ENCODE measurements around the gene RPS6KB2. TPM values are rescaled to one million over a fixed set of nuclear protein-coding genes. Genes with fewer than 3 reads are reported as not detected.

RPS6KB2 gene
- total and polyA plus RNA-seq, 4 donors, result 30.8 to 84.8 (median 37.9) TPM

- H3K36me3 ChIP-seq (ENCODE audit: control insufficient read depth in 1 of 2, insufficient read depth in 2 of 2, low read length in 1 of 2), result no peaks in the 10 kb centered on the region
- DNase-seq, result peak in 1 of 2 donors; percentile 69
- no peak overlapping the region for H3K27ac ChIP-seq (ENCODE audit: low read depth in 1 of 2, low read length in 2 of 2)
- H3K4me3 ChIP-seq (ENCODE audit: low read length in 2 of 2), result no peak overlapping the region
- H3K27me3 ChIP-seq (ENCODE audit: control insufficient read depth in 1 of 2, insufficient read depth in 2 of 2, low read length in 1 of 2), result no peaks in the 10 kb centered on the region
- ATAC-seq (ENCODE audit: low FRiP score), result no peak
- WGBS, 2 donors, result 40 to 46% methylated on average over 12 of the region's 12 CpGs
- intact Hi-C loops (cut with DNase I), result no loop called here
- no peaks in the 10 kb centered on the region for H3K4me1 ChIP-seq (ENCODE audit: control insufficient read depth in 1 of 2, insufficient read depth in 2 of 2, low read length in 2 of 2)
- no peaks in the 10 kb centered on the region for H3K9me3 ChIP-seq (ENCODE audit: control insufficient read depth, low read length)
Measured at GRCh38 chr11:67406969-67407687, 21.2 kb upstream of the RPS6KB2 start.

- H3K36me3 ChIP-seq (ENCODE audit: control insufficient read depth in 1 of 2, insufficient read depth in 2 of 2, low read length in 1 of 2), result no peaks in the 10 kb centered on the region
- H3K4me3 ChIP-seq (ENCODE audit: low read length in 2 of 2), result no peak overlapping the region
- H3K4me1 ChIP-seq (ENCODE audit: control insufficient read depth in 1 of 2, insufficient read depth in 2 of 2, low read length in 2 of 2), result no peaks in the 10 kb centered on the region
- no peaks in the 10 kb centered on the region for H3K27me3 ChIP-seq (ENCODE audit: control insufficient read depth in 1 of 2, insufficient read depth in 2 of 2, low read length in 1 of 2)
- WGBS, 2 donors, result 58 to 62% methylated on average over 12 of the region's 12 CpGs
- ATAC-seq (ENCODE audit: low FRiP score), result no peak
- intact Hi-C loops (cut with DNase I), result no loop called here
- no peaks in the 10 kb centered on the region for H3K9me3 ChIP-seq (ENCODE audit: control insufficient read depth, low read length)
- no peak overlapping the region for H3K27ac ChIP-seq (ENCODE audit: low read depth in 1 of 2, low read length in 2 of 2)
- DNase-seq, result no peak
Measured at GRCh38 chr11:67407688-67408163, 20.6 kb upstream of the RPS6KB2 start.

- H3K9me3 ChIP-seq (ENCODE audit: control insufficient read depth, low read length), result no peaks in the 10 kb centered on the region
- no peak overlapping the region for H3K27ac ChIP-seq (ENCODE audit: low read depth in 1 of 2, low read length in 2 of 2)
- ATAC-seq (ENCODE audit: low FRiP score), result no peak
- 78% methylated on average over 18 of the region's 18 CpGs for WGBS, 2 donors
- intact Hi-C loops (cut with DNase I), result no loop called here
- H3K27me3 ChIP-seq (ENCODE audit: control insufficient read depth in 1 of 2, insufficient read depth in 2 of 2, low read length in 1 of 2), result no peaks in the 10 kb centered on the region
- no peak overlapping the region for H3K4me3 ChIP-seq (ENCODE audit: low read length in 2 of 2)
- H3K36me3 ChIP-seq (ENCODE audit: control insufficient read depth in 1 of 2, insufficient read depth in 2 of 2, low read length in 1 of 2), result no peaks in the 10 kb centered on the region
- no peaks in the 10 kb centered on the region for H3K4me1 ChIP-seq (ENCODE audit: control insufficient read depth in 1 of 2, insufficient read depth in 2 of 2, low read length in 2 of 2)
- peak in 1 of 2 donors; percentile 64 for DNase-seq
Measured at GRCh38 chr11:67408437-67409200, 19.7 kb upstream of the RPS6KB2 start.

DNA sequence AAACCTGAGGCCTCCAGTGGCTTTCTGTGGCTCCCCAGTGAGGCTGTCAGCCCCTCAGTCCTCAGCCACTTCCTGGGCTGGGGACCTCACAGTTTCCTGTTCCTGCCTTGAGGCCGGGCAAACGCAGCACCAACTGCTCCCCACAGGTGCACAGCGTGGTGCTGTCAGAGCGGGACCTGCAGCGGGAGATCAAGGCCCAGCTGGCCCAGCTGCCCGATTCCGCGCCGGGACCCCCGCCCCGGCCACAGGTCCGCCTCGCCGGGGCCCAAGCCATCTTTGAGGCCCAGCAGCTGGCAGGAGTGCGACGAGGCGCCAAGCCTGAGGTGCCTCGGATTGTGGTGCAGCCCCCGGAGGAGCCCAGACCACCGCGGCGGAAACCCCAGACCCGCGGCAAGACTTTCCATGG lies 19.0 kb upstream of the RPS6KB2 start:
- Histone ChIP-seq H3K4me1 (ENCODE audit: control insufficient read depth in 1 of 2, insufficient read depth in 2 of 2, low read length in 2 of 2) (no peaks in the 10 kb centered on the region), H3K27ac (ENCODE audit: low read depth in 1 of 2, low read length in 2 of 2) (no peak overlapping the region), H3K27me3 (ENCODE audit: control insufficient read depth in 1 of 2, insufficient read depth in 2 of 2, low read length in 1 of 2) (no peaks in the 10 kb centered on the region), H3K9me3 (ENCODE audit: control insufficient read depth, low read length) (no peaks in the 10 kb centered on the region), H3K36me3 (ENCODE audit: control insufficient read depth in 1 of 2, insufficient read depth in 2 of 2, low read length in 1 of 2) (no peaks in the 10 kb centered on the region), H3K4me3 (ENCODE audit: low read length in 2 of 2) (no peak overlapping the region)
- WGBS, 2 donors, result 65 to 66% methylated on average over 24 of the region's 24 CpGs
- ATAC-seq (ENCODE audit: low FRiP score) (no peak), DNase-seq (peak in 1 of 2 donors; percentile 68)
- intact Hi-C loops (cut with DNase I), result no loop called here

- no peaks in the 10 kb centered on the region for H3K27me3 ChIP-seq (ENCODE audit: control insufficient read depth in 1 of 2, insufficient read depth in 2 of 2, low read length in 1 of 2)
- no peak overlapping the region for H3K27ac ChIP-seq (ENCODE audit: low read depth in 1 of 2, low read length in 2 of 2)
- WGBS, 2 donors, result 8 to 12% methylated on average over 12 to 13 of the region's 13 CpGs
- DNase-seq, result peak in 1 of 2 donors; percentile 67
- no peaks in the 10 kb centered on the region for H3K36me3 ChIP-seq (ENCODE audit: control insufficient read depth in 1 of 2, insufficient read depth in 2 of 2, low read length in 1 of 2)
- no peaks in the 10 kb centered on the region for H3K9me3 ChIP-seq (ENCODE audit: control insufficient read depth, low read length)
- no peaks in the 10 kb centered on the region for H3K4me1 ChIP-seq (ENCODE audit: control insufficient read depth in 1 of 2, insufficient read depth in 2 of 2, low read length in 2 of 2)
- intact Hi-C loops (cut with DNase I), result no loop called here
- H3K4me3 ChIP-seq (ENCODE audit: low read length in 2 of 2), result no peak overlapping the region
- ATAC-seq (ENCODE audit: low FRiP score), result no peak
Measured at GRCh38 chr11:67409781-67410368, 18.4 kb upstream of the RPS6KB2 start.

- H3K4me1 ChIP-seq (ENCODE audit: control insufficient read depth in 1 of 2, insufficient read depth in 2 of 2, low read length in 2 of 2), result no peaks in the 10 kb centered on the region
- no peaks in the 10 kb centered on the region for H3K9me3 ChIP-seq (ENCODE audit: control insufficient read depth, low read length)
- no peaks in the 10 kb centered on the region for H3K36me3 ChIP-seq (ENCODE audit: control insufficient read depth in 1 of 2, insufficient read depth in 2 of 2, low read length in 1 of 2)
- 56 to 67% methylated on average over 15 of the region's 15 CpGs for WGBS, 2 donors
- DNase-seq (no peak), ATAC-seq (ENCODE audit: low FRiP score) (no peak)
- H3K4me3 ChIP-seq (ENCODE audit: low read length in 2 of 2), result no peak overlapping the region
- intact Hi-C loops (cut with DNase I), result no loop called here
- H3K27ac ChIP-seq (ENCODE audit: low read depth in 1 of 2, low read length in 2 of 2), result no peak overlapping the region
- H3K27me3 ChIP-seq (ENCODE audit: control insufficient read depth in 1 of 2, insufficient read depth in 2 of 2, low read length in 1 of 2), result no peaks in the 10 kb centered on the region
Measured at GRCh38 chr11:67410369-67410831, 17.9 kb upstream of the RPS6KB2 start.

DNA sequence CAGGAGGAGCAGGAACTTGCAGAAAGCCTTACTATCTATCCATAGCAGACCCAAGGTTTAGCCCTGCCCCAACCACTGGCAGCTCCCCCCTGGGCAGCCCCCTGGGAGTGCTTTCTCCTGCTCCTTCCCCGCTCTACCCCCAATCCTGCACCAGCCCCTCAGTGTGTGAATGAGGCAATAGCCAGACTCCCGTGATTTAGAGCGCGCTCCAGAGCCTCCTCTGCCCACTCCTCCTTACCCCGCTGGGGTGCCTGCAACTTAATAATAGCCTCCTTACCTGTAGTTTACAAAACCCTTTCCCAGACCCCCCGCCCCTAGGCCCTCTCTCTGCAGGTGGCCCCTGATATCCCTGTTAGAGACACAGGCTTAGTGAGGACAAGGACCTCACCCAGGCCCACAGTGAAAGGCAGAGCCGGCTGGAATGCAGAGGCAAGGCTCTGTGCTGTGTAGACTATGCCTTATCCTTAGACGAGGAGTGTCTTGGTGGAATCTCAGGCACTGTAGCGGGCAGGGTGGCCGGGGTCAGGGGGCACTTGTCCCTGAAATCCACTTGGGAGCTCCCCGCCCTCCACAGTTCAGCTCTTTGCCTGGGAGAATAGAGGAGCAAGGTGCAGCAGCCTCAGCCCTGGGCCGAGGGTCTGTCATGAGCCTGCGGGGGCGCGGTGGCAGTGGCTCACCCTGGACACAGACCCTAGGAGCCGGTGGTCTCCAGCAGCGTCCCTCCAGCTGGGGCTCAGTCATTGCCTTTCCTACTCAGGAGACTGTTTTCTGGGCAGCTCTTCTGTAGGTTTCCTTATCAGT lies 17.1 kb upstream of the RPS6KB2 start:
- H3K27ac ChIP-seq (ENCODE audit: low read depth in 1 of 2, low read length in 2 of 2), result no peak overlapping the region
- DNase-seq (no peak), ATAC-seq (ENCODE audit: low FRiP score) (no peak)
- no peaks in the 10 kb centered on the region for H3K4me1 ChIP-seq (ENCODE audit: control insufficient read depth in 1 of 2, insufficient read depth in 2 of 2, low read length in 2 of 2)
- no peaks in the 10 kb centered on the region for H3K27me3 ChIP-seq (ENCODE audit: control insufficient read depth in 1 of 2, insufficient read depth in 2 of 2, low read length in 1 of 2)
- H3K9me3 ChIP-seq (ENCODE audit: control insufficient read depth, low read length), result no peaks in the 10 kb centered on the region
- no peaks in the 10 kb centered on the region for H3K36me3 ChIP-seq (ENCODE audit: control insufficient read depth in 1 of 2, insufficient read depth in 2 of 2, low read length in 1 of 2)
- H3K4me3 ChIP-seq (ENCODE audit: low read length in 2 of 2), result no peak overlapping the region
- intact Hi-C loops (cut with DNase I), result no loop called here
- WGBS, 2 donors, result 69 to 73% methylated on average over 17 of the region's 17 CpGs

DNA sequence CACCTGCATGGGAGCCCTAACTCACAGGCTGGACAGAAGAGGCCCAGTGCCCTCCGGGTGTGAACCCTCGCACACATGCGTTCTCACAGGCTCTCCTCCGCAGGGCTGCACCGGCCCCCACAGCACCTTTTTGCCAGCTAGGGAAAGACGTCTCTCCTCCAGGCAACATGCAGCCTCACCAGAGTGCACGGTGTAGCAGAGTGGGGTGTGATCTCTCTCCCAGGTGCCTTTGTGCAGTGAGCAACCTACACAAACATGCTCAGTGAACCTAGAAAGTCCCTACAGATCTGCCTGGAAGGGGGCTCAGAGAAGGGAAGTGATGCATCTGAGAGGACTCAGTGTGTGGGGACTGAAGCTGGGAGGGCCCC lies 16.5 kb upstream of the RPS6KB2 start:
- ATAC-seq (ENCODE audit: low FRiP score) (no peak), DNase-seq (no peak)
- no peaks in the 10 kb centered on the region for H3K36me3 ChIP-seq (ENCODE audit: control insufficient read depth in 1 of 2, insufficient read depth in 2 of 2, low read length in 1 of 2)
- H3K4me3 ChIP-seq (ENCODE audit: low read length in 2 of 2), result no peak overlapping the region
- no peak overlapping the region for H3K27ac ChIP-seq (ENCODE audit: low read depth in 1 of 2, low read length in 2 of 2)
- no peaks in the 10 kb centered on the region for H3K9me3 ChIP-seq (ENCODE audit: control insufficient read depth, low read length)
- 58 to 65% methylated on average over 7 of the region's 7 CpGs for WGBS, 2 donors
- intact Hi-C loops (cut with DNase I), result no loop called here
- H3K4me1 ChIP-seq (ENCODE audit: control insufficient read depth in 1 of 2, insufficient read depth in 2 of 2, low read length in 2 of 2), result no peaks in the 10 kb centered on the region
- H3K27me3 ChIP-seq (ENCODE audit: control insufficient read depth in 1 of 2, insufficient read depth in 2 of 2, low read length in 1 of 2), result no peaks in the 10 kb centered on the region

Measured in aorta (tissue), 5 donors.